ENCODE measurements around the gene UNC13A.
"Not testable (repeated sequence)": the region's sequence is repeated elsewhere in the genome, so short reads cannot be mapped to it uniquely, and the experiment has no call there.

The UNC13A gene

GRCh38 chr19:17581211-17581874 is 106.8 kb downstream of the UNC13A start:
- Histone ChIP-seq H3K27me3 (ENCODE audit: control insufficient read depth, insufficient read depth, low read length) (no peaks in the 10 kb centered on the region), H3K4me3 (ENCODE audit: low read length) (no peak overlapping the region), H3K9me3 (ENCODE audit: control insufficient read depth, low read length) (no peaks in the 10 kb centered on the region), H3K4me1 (ENCODE audit: control insufficient read depth, insufficient read depth, low read length) (peaks cover 15% of the 10 kb centered on the region), H3K36me3 (ENCODE audit: control insufficient read depth, insufficient read depth, low read length) (peaks cover 6% of the 10 kb centered on the region), H3K9ac (ENCODE audit: low read length) (no peak overlapping the region)

GRCh38 chr19:17580470-17581144 is 107.5 kb downstream of the UNC13A start:
- no peaks in the 10 kb centered on the region for H3K9me3 ChIP-seq (ENCODE audit: control insufficient read depth, low read length)
- H3K4me1 ChIP-seq (ENCODE audit: control insufficient read depth, insufficient read depth, low read length): peaks cover 15% of the 10 kb centered on the region
- H3K9ac ChIP-seq (ENCODE audit: low read length): no peak overlapping the region
- no peaks in the 10 kb centered on the region for H3K27me3 ChIP-seq (ENCODE audit: control insufficient read depth, insufficient read depth, low read length)
- H3K36me3 ChIP-seq (ENCODE audit: control insufficient read depth, insufficient read depth, low read length): peaks cover 6% of the 10 kb centered on the region
- H3K4me3 ChIP-seq (ENCODE audit: low read length): no peak overlapping the region

DNA sequence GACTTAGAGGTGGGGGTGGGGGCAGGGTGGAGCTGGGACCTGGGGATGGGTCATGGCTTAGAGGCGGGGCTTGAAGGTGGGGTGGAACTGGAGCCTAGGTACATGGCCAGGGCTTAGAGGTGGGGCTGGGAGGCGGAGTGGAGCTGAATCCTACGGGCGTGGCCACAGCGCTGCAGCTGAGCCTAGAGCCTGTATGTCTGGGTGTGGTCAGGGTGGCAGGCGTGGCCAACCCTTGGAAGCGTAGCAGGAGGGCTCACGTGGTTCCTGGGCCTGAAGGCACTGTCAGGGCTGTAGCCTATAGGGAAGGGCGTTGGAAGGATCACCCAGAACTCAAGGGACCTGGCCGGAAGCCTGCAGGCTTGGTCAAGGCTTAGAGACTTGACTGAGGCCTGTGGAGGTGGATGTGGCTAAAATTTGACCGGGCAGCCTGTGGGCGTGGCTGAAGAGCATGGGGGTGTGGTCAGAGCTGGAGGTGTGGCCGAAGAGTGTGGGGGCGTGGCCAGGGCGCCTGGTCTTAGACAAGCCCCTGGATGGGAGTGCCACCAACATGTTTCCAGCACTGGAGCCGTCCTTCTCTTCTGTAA is 108.4 kb downstream of the UNC13A start:
- H3K9ac ChIP-seq (ENCODE audit: low read length): no peak overlapping the region
- H3K4me1 ChIP-seq (ENCODE audit: control insufficient read depth, insufficient read depth, low read length): peaks cover 15% of the 10 kb centered on the region
- H3K36me3 ChIP-seq (ENCODE audit: control insufficient read depth, insufficient read depth, low read length): peaks cover 6% of the 10 kb centered on the region
- H3K4me3 ChIP-seq (ENCODE audit: low read length): no peak overlapping the region
- no peaks in the 10 kb centered on the region for H3K9me3 ChIP-seq (ENCODE audit: control insufficient read depth, low read length)
- no peaks in the 10 kb centered on the region for H3K27me3 ChIP-seq (ENCODE audit: control insufficient read depth, insufficient read depth, low read length)

GRCh38 chr19:17577457-17578097 is 110.6 kb downstream of the UNC13A start:
- H3K36me3 ChIP-seq (ENCODE audit: control insufficient read depth, insufficient read depth, low read length): peaks cover 6% of the 10 kb centered on the region
- H3K9me3 ChIP-seq (ENCODE audit: control insufficient read depth, low read length): no peaks in the 10 kb centered on the region
- H3K9ac ChIP-seq (ENCODE audit: low read length): no peak overlapping the region
- H3K4me1 ChIP-seq (ENCODE audit: control insufficient read depth, insufficient read depth, low read length): peaks cover 15% of the 10 kb centered on the region
- H3K27me3 ChIP-seq (ENCODE audit: control insufficient read depth, insufficient read depth, low read length): no peaks in the 10 kb centered on the region
- no peak overlapping the region for H3K4me3 ChIP-seq (ENCODE audit: low read length)

DNA sequence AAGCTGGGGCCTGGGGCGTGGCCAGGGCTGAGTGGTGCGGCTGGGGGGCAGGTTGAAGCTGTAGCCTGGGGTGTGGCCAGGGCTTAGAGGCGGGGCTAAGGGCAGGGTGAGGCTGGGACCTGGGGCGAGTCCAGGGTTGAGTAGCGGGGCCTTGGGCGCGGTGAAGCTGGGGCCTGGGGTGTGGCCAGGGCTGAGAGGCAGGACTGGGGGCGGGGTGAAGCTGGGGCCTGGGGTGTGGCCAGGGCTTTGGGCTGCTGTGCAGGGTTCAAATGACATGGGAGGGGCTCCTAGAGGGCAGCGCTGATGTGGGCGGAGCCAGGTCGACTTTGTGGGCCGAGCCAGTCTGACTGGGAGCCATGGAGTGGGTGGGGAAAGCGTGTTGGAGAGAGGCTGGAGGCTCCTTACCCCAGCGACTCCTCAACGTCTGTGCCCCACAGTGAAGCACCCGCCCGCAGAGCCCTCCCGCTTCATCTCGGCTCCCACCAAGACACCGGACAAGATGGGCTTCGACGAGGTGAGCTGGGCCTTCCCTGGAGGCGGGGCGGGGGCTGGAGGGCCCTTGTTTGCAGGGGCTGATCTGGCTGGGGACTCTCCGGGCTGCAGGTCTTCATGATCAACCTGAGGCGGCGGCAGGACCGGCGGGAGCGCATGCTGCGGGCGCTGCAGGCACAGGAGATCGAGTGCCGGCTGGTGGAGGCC is 111.2 kb downstream of the UNC13A start:
- Histone ChIP-seq H3K27me3 (ENCODE audit: control insufficient read depth, insufficient read depth, low read length) (no peaks in the 10 kb centered on the region), H3K36me3 (ENCODE audit: control insufficient read depth, insufficient read depth, low read length) (peaks cover 6% of the 10 kb centered on the region), H3K9ac (ENCODE audit: low read length) (no peak overlapping the region), H3K9me3 (ENCODE audit: control insufficient read depth, low read length) (no peaks in the 10 kb centered on the region), H3K4me3 (ENCODE audit: low read length) (no peak overlapping the region), H3K4me1 (ENCODE audit: control insufficient read depth, insufficient read depth, low read length) (peaks cover 15% of the 10 kb centered on the region)

DNA sequence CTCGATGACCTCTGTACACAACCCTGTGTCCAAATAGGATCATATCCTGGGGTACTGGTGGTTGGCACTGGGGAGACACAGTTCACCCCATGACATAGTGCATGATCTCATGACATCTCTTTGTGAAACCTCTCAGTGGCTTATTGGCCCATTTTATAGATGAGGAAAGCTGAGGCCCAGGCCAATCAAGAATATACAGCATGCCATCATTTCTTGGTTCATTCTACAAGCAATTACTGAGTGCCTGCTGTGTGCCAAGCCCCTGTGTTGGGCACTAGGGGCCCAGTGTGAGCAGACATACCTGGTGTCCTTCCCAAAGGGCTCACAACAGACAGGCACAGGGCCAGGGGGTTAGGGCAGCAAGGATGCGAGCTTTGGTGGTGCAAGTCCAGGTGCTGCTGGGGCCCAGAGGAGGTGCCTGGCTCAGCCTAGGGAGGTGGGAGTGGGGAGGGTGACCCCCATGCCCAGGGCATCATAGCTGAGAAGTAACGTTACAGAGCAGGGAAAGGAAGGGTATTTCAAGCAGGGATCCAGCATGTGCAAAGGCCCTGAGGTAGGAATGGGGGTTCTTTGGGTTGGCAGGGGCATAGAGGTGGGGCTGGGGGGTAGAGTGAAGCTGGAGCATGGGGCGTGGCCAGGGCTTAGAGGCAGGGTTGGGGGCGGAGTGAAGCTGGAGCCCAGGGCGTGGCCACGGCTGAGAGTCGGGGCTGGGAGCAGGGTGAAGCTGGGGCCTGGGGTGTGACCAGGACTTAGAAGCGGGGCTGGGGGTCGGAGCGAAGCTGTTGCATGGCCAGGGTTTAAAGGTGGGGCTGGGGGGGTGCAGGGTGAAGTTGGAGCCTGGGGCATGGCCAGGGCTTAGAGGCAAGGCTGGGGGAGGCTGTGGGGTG is 112.0 kb downstream of the UNC13A start:
- Histone ChIP-seq H3K4me3 (ENCODE audit: low read length) (no peak overlapping the region), H3K27me3 (ENCODE audit: control insufficient read depth, insufficient read depth, low read length) (no peaks in the 10 kb centered on the region), H3K36me3 (ENCODE audit: control insufficient read depth, insufficient read depth, low read length) (peaks cover 6% of the 10 kb centered on the region), H3K4me1 (ENCODE audit: control insufficient read depth, insufficient read depth, low read length) (peaks cover 15% of the 10 kb centered on the region), H3K9me3 (ENCODE audit: control insufficient read depth, low read length) (no peaks in the 10 kb centered on the region), H3K9ac (ENCODE audit: low read length) (no peak overlapping the region)

DNA sequence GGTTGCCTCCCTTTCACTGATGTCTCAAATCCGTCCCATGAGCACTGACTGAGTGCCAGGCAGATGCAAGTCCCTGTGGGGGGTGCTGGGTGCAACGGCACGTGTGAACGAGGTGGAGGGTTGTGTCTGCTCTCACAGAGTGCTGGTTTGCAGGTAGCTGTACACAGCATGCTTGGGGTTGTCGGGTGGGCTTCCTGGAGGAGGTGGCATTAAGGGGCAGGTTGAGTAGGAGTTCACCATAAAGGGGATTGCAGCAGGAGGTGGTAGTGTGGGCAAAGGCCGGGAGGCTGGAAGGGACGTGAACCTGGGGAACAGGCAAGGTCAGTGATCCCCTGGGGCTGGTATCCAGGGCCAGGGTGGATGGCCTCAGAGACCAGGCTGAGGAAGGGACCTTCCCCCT is 115.5 kb downstream of the UNC13A start:
- peaks cover 7% of the 10 kb centered on the region for H3K36me3 ChIP-seq (ENCODE audit: control insufficient read depth, insufficient read depth, low read length)

DNA sequence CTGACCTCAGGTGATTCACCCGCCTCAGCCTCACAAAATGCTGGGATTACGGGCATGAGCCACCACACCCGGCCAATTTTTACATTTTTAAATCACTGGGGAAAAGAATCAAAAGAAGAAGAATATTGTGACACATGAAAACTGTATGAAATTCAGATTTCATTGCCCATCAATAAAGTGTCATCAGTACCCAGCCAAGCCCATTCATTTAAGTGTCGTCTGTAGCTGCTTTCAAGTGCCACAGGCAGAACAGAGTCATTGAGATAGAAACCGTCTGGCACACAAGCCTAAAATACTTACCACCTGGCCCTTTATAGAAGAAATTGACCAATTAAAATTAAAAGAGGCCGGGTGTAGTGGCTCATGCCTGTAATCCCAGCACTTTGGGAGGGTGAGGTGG is 117.4 kb downstream of the UNC13A start:
- Histone ChIP-seq H3K4me3 (ENCODE audit: low read length) (no peak overlapping the region), H3K36me3 (ENCODE audit: control insufficient read depth, insufficient read depth, low read length) (peaks cover 6% of the 10 kb centered on the region), H3K9ac (ENCODE audit: low read length) (no peak overlapping the region), H3K4me1 (ENCODE audit: control insufficient read depth, insufficient read depth, low read length) (no peaks in the 10 kb centered on the region), H3K27me3 (ENCODE audit: control insufficient read depth, insufficient read depth, low read length) (no peaks in the 10 kb centered on the region), H3K9me3 (ENCODE audit: control insufficient read depth, low read length) (no peaks in the 10 kb centered on the region)

More for the DNA sequence above, 115.5 kb downstream of the UNC13A start:
- Histone ChIP-seq H3K9ac (ENCODE audit: low read length) (no peak overlapping the region), H3K27me3 (ENCODE audit: control insufficient read depth, insufficient read depth, low read length) (no peaks in the 10 kb centered on the region), H3K9me3 (ENCODE audit: control insufficient read depth, low read length) (no peaks in the 10 kb centered on the region), H3K4me3 (ENCODE audit: low read length) (no peak overlapping the region), H3K4me1 (ENCODE audit: control insufficient read depth, insufficient read depth, low read length) (no peaks in the 10 kb centered on the region)

DNA sequence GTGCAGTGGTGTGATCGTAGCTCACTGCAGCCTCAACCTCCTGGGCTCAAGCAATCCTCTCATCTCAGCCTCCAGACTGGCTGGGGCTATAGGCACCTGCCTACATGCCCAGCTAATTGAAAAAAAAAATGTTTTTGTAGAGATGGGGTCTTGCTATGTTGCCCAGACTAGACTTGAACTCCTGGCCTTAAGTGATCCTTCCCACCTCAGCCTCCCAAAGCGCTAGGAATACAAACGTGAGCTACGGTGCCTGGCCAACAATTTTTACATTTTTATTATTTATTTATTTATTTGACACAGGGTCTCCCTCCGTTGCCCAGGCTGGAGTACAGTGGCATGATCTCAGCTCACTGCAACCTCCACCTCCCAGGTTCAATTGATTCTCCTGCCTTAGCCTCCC is 117.9 kb downstream of the UNC13A start:
- not testable (repeated sequence) for H3K36me3 ChIP-seq (ENCODE audit: control insufficient read depth, insufficient read depth, low read length); H3K9ac ChIP-seq (ENCODE audit: low read length); H3K9me3 ChIP-seq (ENCODE audit: control insufficient read depth, low read length); H3K27me3 ChIP-seq (ENCODE audit: control insufficient read depth, insufficient read depth, low read length); H3K4me1 ChIP-seq (ENCODE audit: control insufficient read depth, insufficient read depth, low read length); H3K4me3 ChIP-seq (ENCODE audit: low read length)

DNA sequence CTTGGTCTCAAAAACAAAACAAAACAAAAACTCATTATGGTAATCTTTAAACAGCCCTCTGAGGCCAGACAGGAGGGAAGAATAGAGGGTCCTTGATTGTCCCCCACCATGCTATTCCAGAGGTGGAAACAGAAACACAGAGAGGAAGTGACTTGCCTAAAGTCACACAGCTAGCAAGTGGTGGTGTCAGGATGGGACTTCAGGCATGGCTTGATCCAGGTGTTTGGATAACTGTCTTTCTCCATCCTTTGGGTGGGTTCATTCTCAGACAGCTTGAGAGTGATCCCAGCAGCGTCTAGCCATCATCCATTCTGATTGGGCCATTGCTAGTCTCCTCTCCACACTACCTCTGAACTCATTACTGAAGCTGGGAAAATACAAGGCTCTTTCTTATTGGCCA is 120.2 kb downstream of the UNC13A start:
- H3K36me3 ChIP-seq (ENCODE audit: control insufficient read depth, insufficient read depth, low read length): peaks cover 6% of the 10 kb centered on the region
- no peaks in the 10 kb centered on the region for H3K27me3 ChIP-seq (ENCODE audit: control insufficient read depth, insufficient read depth, low read length)
- no peak overlapping the region for H3K4me3 ChIP-seq (ENCODE audit: low read length)
- H3K9ac ChIP-seq (ENCODE audit: low read length): no peak overlapping the region
- H3K9me3 ChIP-seq (ENCODE audit: control insufficient read depth, low read length): no peaks in the 10 kb centered on the region
- no peaks in the 10 kb centered on the region for H3K4me1 ChIP-seq (ENCODE audit: control insufficient read depth, insufficient read depth, low read length)

DNA sequence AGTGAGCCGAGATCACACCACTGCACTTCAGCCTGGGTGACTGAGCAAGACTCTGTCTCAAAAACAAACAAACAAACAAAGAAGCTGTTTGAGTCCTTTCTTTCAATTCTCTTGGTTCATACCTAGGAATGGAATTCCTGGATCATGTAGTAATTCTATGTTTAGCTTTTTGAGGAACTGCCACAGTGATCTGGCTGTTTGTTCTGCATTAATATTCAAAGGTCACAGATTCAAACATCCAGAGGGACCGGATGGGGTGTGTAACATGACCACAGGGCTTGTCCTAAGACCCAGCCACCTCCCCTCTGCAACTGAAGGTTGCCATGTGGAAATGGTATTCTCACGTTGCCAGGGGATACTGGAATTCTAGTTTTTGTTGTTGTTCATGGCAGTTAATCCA is 122.5 kb downstream of the UNC13A start:
- H3K9me3 ChIP-seq (ENCODE audit: control insufficient read depth, low read length): no peaks in the 10 kb centered on the region
- H3K36me3 ChIP-seq (ENCODE audit: control insufficient read depth, insufficient read depth, low read length): peaks cover 6% of the 10 kb centered on the region
- H3K27me3 ChIP-seq (ENCODE audit: control insufficient read depth, insufficient read depth, low read length): no peaks in the 10 kb centered on the region
- no peak overlapping the region for H3K9ac ChIP-seq (ENCODE audit: low read length)
- no peaks in the 10 kb centered on the region for H3K4me1 ChIP-seq (ENCODE audit: control insufficient read depth, insufficient read depth, low read length)
- no peak overlapping the region for H3K4me3 ChIP-seq (ENCODE audit: low read length)
